Stimulated activated CD8-positive, alpha-beta memory T cell treated with anti-CD3 and anti-CD28 coated beads, Interleukin-12 subunit alpha, Interleukin-12 subunit beta, amount 100 ng/mL, for 4 hours (primary cell): ENCODE data around the gene PTH1R.
"Not testable (repeated sequence)": the region's sequence is repeated elsewhere in the genome, so short reads cannot be mapped to it uniquely, and the experiment has no call there.

ENCODE experiments used
- DNase-seq: peaks from one replicate; pipeline ENCODE4 v3.0.0-alpha.2; 2020; ENCODE audit warnings: low read depth

Gene PTH1R

GRCh38 chr3:46899151-46900006 is 21.9 kb downstream of the PTH1R start:
- no peak for DNase-seq

- no peak for DNase-seq
Measured at GRCh38 chr3:46900007-46900292, 22.4 kb downstream of the PTH1R start.

DNA sequence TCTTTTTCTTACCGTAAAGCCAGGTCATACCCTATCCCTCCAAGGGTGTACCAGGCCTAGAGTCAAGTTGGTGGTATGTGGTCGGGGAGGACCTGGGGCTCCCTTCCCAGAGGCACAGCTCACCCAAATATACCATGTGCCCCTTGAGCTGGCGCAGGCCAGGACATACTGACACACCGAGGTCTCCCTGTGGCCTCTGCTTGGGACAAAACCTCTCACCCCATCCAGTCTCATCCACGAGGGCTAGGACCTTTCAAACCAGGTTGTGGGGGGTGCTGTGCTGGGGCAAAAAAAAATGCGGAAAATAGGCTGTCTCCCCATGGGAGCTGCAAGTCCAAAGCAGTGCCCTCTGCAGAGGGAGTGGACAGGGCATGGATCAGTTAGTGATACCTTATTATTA is 22.8 kb downstream of the PTH1R start:
- no peak for DNase-seq

DNA sequence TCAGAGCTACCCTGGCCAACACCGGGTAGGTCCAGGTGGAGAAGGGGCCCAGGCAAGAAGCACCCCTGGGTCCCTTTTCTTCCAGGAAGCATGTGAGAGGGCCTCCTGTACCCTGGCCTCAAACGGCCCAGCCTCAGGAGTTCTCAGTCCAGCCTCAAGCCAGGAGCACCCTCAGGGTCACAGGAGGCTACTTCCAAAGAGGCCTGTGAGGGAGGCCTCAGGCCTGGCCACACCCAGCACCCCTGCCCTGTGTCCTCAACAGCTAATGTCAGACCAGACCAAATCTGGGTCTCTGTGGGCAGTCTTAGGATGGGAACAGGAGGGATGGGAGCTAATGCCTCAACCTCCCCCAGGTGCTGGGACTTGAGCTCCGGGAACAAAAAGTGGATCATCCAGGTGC is 23.5 kb downstream of the PTH1R start:
- no peak for DNase-seq

- DNase-seq: no peak
Measured at GRCh38 chr3:46901591-46902187, 24.2 kb downstream of the PTH1R start.

GRCh38 chr3:46902188-46902631 is 24.7 kb downstream of the PTH1R start:
- DNase-seq: no peak

GRCh38 chr3:46903341-46904302 is 26.1 kb downstream of the PTH1R start:
- DNase-seq: no peak

DNA sequence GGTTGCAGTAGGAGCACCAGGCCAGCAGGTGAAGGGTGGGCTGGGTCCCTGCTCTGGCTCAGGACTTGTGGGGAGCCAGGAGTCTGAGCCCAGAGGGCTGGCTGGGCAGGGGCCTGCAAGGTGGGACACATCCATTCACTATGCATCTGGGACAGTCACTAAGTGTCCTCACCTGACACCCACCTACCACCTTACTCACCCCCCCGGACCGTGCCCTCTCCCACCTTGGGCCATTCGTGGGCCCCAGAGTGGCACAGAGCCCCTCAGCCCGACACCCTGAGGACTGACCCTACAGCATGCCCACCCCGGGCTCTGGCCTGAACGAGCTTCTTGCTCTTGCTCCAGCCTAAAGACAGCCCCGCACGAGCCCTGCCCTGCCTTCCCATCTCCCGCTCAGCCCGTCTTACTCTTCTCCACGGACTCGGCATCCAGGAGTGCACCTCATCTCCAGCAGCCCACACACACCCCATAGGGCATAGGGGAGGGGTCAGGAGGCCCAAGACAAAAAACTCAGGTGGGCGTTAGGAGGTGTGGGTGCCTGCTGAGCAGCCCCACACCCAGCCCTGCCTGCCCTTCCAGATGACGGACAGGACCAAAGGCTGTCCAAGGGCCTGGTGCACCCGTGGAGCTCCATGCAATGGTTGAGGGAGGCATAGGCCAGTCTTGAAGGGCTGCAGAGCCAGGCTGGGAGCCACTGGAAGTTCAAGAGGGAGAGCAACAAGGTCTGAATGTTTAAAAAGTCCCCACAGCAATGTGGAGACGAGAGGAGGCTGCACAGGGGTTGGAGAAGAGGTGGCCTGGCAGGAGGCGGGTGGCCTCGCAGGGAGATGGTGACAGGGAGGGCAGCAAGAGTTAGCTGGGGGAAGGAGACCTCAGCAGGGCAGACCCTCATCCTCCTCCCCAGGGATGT is 27.0 kb downstream of the PTH1R start:
- DNase-seq: no peak

DNA sequence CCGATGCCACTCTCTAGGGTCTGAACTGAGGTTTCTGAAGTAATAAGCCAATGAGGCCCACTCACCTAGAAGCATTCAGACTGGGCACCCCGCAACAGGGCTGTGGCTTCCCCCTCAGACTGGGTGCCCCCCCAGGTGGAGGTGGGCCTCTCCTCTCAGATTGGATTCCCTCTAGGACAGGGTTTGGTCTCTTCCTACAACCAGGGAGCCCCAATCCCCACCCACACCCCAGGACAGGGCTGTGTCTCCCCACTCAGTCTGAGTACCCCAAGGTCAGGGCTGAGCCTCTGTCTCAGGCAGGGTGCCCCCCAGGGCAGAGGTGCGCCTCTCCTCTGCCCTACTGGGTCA is 27.7 kb downstream of the PTH1R start:
- DNase-seq: no peak

DNA sequence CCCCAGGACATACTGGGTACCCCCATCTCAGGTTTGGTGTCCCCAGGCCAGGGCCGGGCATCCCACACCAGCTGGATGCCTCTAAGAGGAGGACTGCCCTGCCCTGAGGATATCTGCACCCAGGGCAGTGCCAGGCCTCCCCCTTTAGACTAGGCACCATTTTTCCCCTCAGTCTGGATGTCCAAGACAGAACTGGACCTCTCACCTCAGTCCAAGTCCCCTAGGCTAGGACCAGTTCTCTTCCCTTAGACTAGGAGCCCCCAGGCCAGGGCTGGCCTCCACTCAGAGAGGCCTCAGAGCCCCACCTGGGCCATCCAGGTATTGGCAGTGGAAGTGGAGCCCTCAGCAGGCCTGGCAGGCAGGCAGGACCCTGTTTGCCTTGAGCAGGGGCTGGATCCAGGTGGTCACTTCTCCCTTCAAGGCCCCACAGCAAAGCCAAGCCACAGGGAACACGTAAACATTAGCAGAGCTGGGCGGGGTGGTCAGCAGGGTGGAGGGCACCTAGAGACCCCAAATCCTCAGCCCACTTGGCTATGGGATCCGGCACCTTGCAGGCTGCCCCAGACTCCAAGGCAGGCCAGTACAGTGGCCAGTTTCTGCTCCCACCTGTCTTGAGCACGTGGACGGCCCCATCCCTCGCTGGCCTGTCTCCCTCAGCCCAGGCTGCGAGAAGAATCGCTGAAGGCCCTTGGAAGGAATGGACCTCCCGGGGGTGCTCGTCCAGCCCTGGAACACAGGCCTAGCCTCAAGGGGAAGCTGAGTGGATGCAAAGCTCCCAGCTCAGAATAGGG is 28.3 kb downstream of the PTH1R start:
- no peak for DNase-seq

GRCh38 chr3:46906471-46907058 is 29.0 kb downstream of the PTH1R start:
- DNase-seq: no peak

DNA sequence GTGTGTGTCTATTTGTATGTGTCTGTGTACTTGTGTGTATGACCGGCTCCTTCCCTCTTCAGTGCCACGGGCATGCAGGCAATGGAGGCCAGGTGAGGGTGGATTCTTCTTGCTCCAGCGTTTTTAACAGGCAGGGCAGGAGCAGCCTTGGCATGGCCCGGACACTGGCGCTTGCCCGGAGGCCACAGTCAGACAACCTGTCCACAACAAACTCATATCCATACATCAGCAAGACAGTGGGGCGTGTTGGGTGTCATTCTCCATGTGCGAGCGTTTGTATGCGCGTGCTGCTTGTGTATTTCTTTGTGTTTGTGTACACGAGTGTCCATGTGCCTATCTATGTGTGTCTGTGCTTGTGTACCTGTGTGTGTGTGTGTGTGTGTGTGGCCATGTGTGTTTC is 29.8 kb downstream of the PTH1R start:
- DNase-seq: no peak

DNA sequence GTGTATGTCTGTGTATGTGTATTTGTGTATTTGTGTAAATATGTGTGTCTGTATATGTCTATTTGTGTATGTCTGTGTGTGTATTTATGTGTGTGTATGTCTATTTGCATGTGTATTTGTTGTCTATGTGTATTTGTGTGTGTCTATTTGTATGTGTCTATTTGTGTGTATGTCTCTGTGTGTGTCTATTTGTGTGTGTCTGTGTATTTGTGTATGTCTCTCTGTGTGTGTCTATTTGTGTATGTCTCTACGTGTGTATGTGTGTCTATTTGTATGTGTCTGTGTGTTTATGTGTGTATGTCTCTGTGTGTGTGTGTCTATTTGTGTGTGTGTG is 30.4 kb downstream of the PTH1R start:
- no peak for DNase-seq

- no peak for DNase-seq
Measured at GRCh38 chr3:46908294-46908985, 30.9 kb downstream of the PTH1R start.

DNA sequence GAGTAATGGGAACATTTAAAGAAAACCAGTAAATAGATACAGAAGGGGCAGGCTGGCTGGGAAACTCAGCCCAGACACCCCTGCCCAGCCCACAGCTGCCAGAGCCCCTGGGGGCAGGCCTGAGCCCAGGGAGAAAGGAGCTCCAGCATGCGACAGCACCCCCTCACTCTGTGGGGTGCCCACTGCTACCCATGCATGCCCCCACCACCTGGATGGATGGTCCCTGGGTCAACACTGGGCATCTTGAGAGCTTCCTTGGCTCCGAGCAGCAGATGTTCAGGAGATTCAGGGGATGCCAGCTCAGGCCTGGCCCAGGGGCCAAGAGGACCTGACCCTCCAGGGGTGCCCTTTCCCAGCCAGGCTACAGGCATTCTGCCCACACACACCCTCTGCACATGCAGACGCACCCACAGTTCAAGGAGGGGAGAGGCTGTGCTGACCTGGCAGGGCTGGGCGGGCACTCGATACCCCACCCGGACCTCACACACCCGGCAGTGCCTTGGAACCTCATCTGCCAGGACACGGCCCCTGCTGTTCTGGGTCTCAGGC is 31.5 kb downstream of the PTH1R start:
- no peak for DNase-seq

DNA sequence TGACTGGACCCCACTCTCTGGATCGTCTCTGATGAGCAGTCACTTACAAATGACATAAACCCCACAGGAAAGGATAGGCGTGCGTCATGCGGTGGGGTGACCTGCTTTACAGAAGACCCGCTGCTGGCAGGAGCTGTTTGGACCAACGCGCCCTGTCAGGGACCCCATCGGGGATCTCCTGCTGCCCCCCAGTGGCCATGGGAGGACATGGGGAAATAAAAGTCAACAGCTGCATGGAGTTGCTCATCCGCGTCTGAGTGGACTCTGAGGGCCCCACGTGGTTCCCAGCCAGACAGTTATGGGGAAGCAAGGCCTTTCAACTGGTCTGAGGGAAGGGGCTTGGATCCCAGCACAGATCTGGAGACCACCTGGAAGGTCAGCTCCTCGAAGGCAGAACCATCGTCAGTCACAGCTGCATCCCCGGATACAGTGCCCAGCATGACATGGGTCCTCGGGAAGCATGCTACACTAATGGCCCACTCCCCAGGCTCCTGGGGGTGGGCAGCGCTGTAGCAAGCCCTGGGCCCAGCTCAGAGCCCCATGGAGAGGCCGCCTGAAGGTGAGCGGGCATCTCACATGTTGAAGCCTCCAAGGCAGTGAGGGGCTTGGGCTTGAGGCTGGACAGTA is 32.1 kb downstream of the PTH1R start:
- DNase-seq: peak; percentile 66

DNA sequence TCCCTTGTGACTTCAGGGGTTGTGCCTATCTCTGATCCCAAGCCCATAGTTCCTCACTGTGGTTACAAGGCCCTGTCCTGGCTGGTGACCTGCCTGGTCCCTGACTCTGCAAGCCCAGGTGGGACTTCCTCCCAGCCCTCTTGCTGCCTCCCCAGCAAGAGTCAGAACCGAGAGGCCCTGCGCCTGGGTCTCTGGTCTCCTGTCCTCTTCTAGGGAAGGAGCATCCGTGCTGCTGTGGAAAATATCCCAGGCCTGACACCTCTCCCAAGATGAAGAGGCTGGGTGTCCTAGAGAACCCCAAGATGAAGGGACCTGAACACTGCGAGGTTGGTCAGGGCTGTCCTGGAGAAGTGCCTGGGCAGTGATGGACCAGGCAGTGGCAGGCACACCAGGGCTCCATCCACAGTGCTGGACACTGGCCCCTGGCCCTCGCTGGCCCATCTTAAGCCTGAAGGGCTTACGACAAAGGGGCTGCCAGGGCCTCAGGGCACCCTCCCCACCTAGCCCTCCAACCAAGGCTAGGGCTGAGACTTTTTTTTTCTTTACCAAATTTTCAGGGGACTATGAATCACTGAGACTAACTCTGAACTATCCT is 32.7 kb downstream of the PTH1R start:
- no peak for DNase-seq

GRCh38 chr3:46910914-46911313 is 33.4 kb downstream of the PTH1R start:
- DNase-seq: not testable (repeated sequence)

DNA sequence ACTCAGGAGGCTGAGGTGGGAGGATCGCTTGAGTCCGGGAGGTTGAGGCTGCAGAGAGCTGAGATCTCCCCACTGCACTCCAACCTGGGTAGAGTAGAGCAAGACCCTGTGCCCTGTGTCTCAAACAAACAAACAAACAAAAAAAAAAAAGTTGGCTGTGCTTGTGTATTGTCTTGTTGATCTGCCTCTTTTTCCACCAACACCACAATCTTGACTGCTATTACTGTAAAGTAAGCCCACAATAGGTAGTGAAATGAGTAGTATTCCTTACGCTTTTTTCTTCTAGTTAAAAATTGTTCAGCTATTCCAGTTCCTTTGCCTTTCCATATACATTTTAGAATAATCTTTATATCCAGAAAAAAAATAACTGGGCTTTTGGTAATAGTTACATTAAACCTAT is 35.5 kb downstream of the PTH1R start:
- DNase-seq: no peak
